Measurements from ENCODE around the gene ZNF236.
A peak's percentile ranks its signal among the peaks of the same experiment; 100 is the strongest.
"Not testable (repeated sequence)": the region's sequence is repeated elsewhere in the genome, so short reads cannot be mapped to it uniquely, and the experiment has no call there.

The ZNF236 gene

DNA sequence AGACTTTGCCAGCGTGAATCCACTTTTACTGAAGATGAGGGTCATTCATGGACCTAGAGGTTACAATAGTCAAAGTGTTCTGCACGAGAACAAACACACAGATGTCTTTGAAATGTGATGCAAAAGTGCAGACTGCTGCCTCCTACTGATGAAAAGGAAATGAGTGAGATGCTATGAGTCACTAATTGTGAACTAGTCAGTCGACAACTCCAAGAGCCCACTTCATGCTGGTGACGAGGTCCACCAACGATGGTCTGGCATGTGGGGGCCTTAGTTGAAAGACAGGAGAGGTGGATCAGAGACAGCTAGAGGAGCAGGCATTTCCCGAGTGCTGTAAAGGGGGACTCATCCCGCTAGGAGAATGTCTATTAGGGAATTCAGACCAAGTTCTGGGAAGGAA, 17.1 kb upstream of the ZNF236 start:
- Histone ChIP-seq H3K4me1 (ENCODE audit: insufficient read depth, low read length) (no peaks in the 10 kb centered on the region), H3K27me3 (ENCODE audit: insufficient read depth, low read length) (no peaks in the 10 kb centered on the region), H3K4me3 (ENCODE audit: low read length) (no peak overlapping the region), H3K36me3 (ENCODE audit: insufficient read depth, low read length) (no peaks in the 10 kb centered on the region), H2AFZ (ENCODE audit: low read depth, low read length) (no peak overlapping the region), H3K9me3 (ENCODE audit: low read length) (no peaks in the 10 kb centered on the region)

DNA sequence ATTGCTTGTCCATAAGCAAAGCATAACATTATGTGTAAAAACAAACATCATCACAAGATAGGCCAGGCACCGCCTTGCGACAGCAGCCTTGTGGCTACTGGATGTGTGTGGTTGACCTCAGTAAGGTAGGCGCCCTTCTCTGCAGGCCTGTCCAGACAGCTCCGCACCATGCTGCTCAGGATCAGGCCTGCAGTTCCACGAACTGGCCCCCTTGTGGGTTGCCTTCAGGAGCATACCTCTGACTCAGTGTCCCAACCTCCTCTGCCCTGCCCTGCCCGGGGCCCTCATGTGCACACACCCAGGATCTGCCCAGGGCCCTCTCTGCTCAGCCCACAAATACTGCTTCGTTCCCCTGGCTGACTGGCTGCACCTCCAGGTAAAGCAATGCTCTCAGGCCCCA, 16.1 kb upstream of the ZNF236 start:
- Histone ChIP-seq H2AFZ (ENCODE audit: low read depth, low read length) (no peak overlapping the region), H3K36me3 (ENCODE audit: insufficient read depth, low read length) (no peaks in the 10 kb centered on the region), H3K27me3 (ENCODE audit: insufficient read depth, low read length) (no peaks in the 10 kb centered on the region), H3K9me3 (ENCODE audit: low read length) (no peaks in the 10 kb centered on the region), H3K4me3 (ENCODE audit: low read length) (no peak overlapping the region), H3K4me1 (ENCODE audit: insufficient read depth, low read length) (no peaks in the 10 kb centered on the region)

DNA sequence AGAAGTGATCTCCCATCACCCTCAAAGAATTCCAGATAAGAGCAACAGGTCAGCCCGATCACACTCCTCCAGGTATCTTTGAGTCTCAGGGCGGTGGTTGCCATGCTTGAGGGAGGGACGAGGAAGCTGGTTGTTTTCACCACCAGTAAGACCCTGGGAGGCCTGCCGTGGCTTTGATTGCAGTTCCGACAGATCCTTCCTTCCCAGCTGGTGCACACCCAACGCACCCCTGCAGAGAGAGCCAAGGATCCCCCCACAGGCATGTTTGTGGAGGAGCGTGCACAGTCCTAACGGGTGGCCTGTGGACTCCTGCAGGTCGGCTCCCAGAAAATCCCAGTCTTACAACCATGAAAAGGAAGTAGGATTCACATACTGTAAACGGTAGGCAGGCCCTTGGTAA, 13.8 kb upstream of the ZNF236 start:
- H3K36me3 ChIP-seq (ENCODE audit: insufficient read depth, low read length), result no peaks in the 10 kb centered on the region
- H3K27me3 ChIP-seq (ENCODE audit: insufficient read depth, low read length), result no peaks in the 10 kb centered on the region
- no peak overlapping the region for H2AFZ ChIP-seq (ENCODE audit: low read depth, low read length)
- H3K9me3 ChIP-seq (ENCODE audit: low read length), result no peaks in the 10 kb centered on the region
- H3K4me3 ChIP-seq (ENCODE audit: low read length), result no peak overlapping the region
- no peaks in the 10 kb centered on the region for H3K4me1 ChIP-seq (ENCODE audit: insufficient read depth, low read length)

DNA sequence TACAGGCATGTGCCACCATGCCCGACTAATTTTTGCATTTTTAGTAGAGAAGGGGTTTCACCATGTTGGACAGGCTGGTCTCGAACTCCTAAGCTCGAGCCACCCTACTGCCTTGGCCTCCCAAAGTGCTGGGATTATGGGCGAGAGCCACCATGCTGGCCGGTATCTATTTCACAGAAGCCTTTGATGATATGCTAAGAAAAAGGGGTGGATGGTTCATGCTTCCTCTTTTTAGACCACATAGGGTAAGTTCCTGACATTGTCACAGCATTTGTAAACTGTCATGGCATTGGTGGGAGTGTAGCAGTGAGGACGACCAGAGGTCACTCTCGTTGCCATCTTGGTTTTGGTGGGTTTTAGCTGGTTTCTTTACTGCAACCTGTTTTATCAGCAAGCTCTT, 10.8 kb upstream of the ZNF236 start:
- not testable (repeated sequence) for H3K36me3 ChIP-seq (ENCODE audit: insufficient read depth, low read length); H3K4me1 ChIP-seq (ENCODE audit: insufficient read depth, low read length); H3K9me3 ChIP-seq (ENCODE audit: low read length); H3K27me3 ChIP-seq (ENCODE audit: insufficient read depth, low read length); H3K4me3 ChIP-seq (ENCODE audit: low read length); H2AFZ ChIP-seq (ENCODE audit: low read depth, low read length)

DNA sequence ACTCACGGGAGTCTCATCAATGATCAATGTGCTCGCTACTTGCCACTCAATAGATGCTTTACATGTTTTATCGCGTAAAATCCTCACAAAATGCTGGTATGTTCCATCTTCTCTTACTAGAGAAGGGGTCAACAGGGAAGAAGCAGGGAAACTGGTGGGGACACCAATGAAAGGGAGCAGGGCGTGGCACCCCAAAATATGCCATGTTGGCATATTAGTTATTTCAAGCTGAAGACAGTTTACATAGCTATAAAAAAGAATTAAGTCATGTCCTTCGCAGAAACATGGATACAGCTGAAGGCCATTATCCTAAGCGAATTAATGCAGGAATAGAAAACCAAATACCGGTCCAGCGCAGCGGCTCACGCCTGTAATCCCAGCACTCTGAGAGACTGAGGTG, 8.1 kb upstream of the ZNF236 start:
- Histone ChIP-seq H3K9me3 (ENCODE audit: low read length) (no peaks in the 10 kb centered on the region), H3K36me3 (ENCODE audit: insufficient read depth, low read length) (peaks cover 6% of the 10 kb centered on the region), H3K27me3 (ENCODE audit: insufficient read depth, low read length) (no peaks in the 10 kb centered on the region), H3K4me3 (ENCODE audit: low read length) (no peak overlapping the region), H3K4me1 (ENCODE audit: insufficient read depth, low read length) (no peaks in the 10 kb centered on the region), H2AFZ (ENCODE audit: low read depth, low read length) (no peak overlapping the region)

DNA sequence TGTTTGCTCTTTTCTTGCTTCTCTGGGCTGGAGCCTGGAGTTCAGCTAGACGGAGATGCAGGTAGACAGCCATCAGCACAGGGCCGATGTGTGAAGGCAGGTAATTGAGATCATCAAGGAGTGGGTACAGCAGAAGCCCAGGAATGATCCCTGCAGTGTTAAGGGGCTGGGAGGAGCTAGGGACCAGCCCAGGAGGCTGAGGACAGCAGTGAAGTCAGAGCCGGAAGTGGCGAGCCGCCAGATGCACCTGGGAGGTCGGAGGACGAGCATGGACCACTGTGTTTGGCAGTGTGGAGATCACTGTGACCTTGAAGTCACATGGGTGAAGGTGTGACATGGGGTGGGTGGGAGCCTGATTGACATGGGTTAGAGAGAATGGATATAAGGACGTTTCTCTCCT, 6.2 kb upstream of the ZNF236 start:
- Histone ChIP-seq H2AFZ (ENCODE audit: low read depth, low read length) (no peak overlapping the region), H3K36me3 (ENCODE audit: insufficient read depth, low read length) (peaks cover 6% of the 10 kb centered on the region), H3K27me3 (ENCODE audit: insufficient read depth, low read length) (no peaks in the 10 kb centered on the region), H3K4me1 (ENCODE audit: insufficient read depth, low read length) (peaks cover 6% of the 10 kb centered on the region), H3K4me3 (ENCODE audit: low read length) (no peak overlapping the region), H3K9me3 (ENCODE audit: low read length) (no peaks in the 10 kb centered on the region)

DNA sequence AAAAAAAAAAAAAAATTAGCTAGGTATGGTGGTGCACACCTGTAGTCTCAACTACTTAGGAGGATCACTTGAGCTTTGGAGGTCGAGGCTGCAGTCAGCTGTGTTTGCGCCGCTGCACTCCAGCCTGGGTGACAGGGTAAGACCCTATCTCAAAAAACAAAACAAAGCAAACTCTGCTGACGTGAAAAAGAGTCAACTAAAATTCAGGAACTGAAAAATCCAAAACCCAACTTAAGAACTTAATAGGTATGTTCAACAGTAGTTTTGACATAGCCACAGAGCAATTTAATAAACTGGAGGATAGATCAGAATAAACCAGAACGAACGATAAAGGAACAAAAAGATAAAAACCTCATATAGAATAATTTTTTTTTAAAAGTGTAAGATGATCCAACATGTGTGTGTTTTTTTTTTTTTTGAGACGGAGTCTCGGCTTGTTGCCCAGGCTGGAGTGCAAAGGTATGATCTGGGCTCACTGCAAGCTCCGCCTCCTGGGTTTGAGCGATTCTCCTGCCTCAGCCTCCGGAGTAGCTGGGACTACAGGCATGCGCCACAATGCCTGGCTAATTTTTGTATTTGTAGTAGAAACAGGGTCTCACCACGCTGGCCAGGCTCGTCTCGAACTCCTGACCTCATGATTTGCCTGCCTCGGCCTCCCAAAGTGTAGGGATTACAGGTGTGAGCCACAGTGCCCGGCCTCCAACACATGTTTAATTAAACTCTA, 4.3 kb upstream of the ZNF236 start:
- Histone ChIP-seq H3K9me3 (ENCODE audit: low read length) (no peaks in the 10 kb centered on the region), H2AFZ (ENCODE audit: low read depth, low read length) (no peak overlapping the region), H3K4me3 (ENCODE audit: low read length) (no peak overlapping the region), H3K27me3 (ENCODE audit: insufficient read depth, low read length) (no peaks in the 10 kb centered on the region), H3K36me3 (ENCODE audit: insufficient read depth, low read length) (peaks cover 6% of the 10 kb centered on the region), H3K4me1 (ENCODE audit: insufficient read depth, low read length) (peaks cover 7% of the 10 kb centered on the region)

DNA sequence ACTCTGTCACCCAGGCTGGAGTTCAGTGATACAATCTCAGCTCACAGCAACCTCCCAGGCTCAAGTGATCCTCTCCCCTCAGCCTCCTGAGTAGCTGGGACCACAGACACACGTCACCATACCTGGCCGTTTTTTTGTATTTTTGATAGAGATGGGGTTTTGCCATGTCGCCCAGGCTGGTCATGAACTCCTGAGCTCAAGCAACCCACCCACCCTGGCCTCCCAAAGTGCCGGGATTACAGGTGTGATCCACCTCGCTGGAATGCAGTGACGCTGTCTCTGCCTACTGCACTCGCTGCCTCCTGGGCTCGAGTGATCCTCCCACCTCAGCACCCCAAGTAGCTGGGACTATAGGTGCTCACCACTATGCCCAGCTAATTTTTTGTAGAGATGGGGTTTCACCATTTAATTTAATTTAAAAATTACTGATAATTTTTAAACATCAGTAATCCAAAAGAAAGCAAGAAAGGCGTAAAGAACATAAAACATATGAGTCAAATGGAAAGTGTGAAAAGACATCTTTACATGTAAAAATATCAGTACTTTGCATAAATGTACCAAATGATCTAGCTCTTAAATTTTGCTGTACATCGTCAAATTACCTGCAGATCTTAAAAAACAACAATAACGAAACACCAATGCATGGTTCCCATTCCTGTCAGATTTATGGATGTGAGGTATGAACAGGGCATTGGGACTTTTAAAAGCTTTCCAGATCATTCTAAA, 2.8 kb upstream of the ZNF236 start:
- Histone ChIP-seq H3K36me3 (ENCODE audit: insufficient read depth, low read length) (peaks cover 6% of the 10 kb centered on the region), H2AFZ (ENCODE audit: low read depth, low read length) (no peak overlapping the region), H3K27me3 (ENCODE audit: insufficient read depth, low read length) (no peaks in the 10 kb centered on the region), H3K4me3 (ENCODE audit: low read length) (no peak overlapping the region), H3K4me1 (ENCODE audit: insufficient read depth, low read length) (peaks cover 15% of the 10 kb centered on the region), H3K9me3 (ENCODE audit: low read length) (no peaks in the 10 kb centered on the region)

DNA sequence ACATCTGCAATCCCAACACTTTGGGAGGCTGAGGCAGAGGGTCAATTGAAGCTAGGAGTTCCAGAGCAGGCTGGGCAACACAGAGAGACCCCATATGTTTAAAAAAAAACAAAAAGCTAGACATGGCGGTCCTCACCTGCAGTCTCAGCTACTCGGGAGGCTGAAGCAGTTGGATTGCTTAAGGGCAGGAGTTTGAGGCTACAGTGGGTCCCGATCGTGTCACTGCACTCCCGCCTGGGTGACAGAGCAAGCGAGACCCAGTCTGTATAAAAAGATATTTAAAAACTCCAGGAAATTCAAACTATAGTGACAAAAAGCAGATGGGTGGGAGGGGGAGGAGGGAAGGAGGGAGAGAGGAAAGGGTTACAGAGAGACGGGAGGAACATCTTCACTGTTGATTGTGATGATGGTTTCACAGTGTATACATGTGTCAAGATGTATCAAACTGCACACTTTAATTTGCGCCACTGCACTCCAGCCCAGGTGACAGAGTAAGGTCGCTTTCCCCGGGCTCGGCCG, 942 bp upstream of the ZNF236 start:
- H3K9me3 ChIP-seq (ENCODE audit: low read length), result no peaks in the 10 kb centered on the region
- peak overlapping the region; percentile 75 for H2AFZ ChIP-seq (ENCODE audit: low read depth, low read length)
- H3K4me3 ChIP-seq (ENCODE audit: low read length), result peak overlapping the region; percentile 84
- H3K4me1 ChIP-seq (ENCODE audit: insufficient read depth, low read length), result peaks cover 16% of the 10 kb centered on the region
- no peaks in the 10 kb centered on the region for H3K27me3 ChIP-seq (ENCODE audit: insufficient read depth, low read length)
- peaks cover under 1% of the 10 kb centered on the region for H3K36me3 ChIP-seq (ENCODE audit: insufficient read depth, low read length)

DNA sequence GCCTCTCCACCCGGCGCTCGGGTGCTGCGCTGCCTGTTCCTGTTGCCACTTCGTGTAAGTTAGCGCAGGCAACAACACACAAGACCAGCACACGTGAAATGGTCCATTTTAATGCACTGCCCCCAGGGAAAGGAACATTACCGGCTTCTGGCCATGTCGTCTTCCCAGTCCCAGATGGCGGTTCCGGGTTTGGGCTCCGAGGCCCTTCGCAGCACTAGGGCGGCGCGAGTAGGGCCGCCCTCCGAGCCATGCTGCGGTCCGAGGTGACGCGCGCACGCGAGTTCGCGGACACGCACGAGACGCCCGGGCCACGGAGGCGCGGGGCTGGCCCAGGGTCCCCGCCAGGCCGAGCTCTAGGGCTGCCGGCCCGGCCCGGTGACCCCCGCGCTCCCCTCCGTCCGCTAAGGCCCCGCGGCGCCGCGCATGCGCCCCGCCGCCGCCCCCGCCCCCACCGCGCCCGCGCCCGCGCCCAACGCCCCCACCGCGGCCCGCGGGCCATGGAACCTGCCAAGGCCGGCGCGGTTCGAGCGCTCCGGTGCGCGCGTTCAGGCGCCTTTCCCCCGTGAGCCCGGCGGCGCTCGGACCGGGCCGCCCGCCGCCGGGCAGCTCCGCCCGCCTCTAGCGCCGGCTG, 367 bp upstream of the ZNF236 start:
- H3K36me3 ChIP-seq (ENCODE audit: insufficient read depth, low read length), result no peaks in the 10 kb centered on the region
- H3K9me3 ChIP-seq (ENCODE audit: low read length), result no peaks in the 10 kb centered on the region
- H2AFZ ChIP-seq (ENCODE audit: low read depth, low read length), result peak overlapping the region; percentile 75
- no peaks in the 10 kb centered on the region for H3K27me3 ChIP-seq (ENCODE audit: insufficient read depth, low read length)
- peaks cover 16% of the 10 kb centered on the region for H3K4me1 ChIP-seq (ENCODE audit: insufficient read depth, low read length)
- H3K4me3 ChIP-seq (ENCODE audit: low read length), result peak overlapping the region; percentile 84

DNA sequence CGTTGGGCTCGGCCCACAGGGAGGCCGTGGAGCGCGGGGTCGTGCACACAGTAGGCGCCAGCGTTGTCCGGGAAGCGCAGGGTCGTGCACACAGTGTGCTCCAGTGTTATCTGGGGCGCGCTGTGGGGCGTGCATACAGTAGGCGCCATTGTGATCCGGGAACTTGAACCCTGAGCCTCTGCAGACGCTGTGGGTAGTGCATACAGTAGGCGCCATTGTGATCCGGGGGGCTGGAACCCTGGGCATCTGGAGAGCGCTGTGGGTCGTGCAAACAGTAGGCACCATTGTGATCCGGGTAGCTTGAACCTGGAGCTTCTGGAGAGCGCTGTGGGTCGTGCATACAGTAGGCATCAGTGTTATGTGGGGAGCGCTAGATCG, 793 bp downstream of the ZNF236 start:
- H3K4me3 ChIP-seq (ENCODE audit: low read length), result peak overlapping the region; percentile 64
- H3K9me3 ChIP-seq (ENCODE audit: low read length), result no peaks in the 10 kb centered on the region
- H3K4me1 ChIP-seq (ENCODE audit: insufficient read depth, low read length), result peaks cover 16% of the 10 kb centered on the region
- no peak overlapping the region for H2AFZ ChIP-seq (ENCODE audit: low read depth, low read length)
- no peaks in the 10 kb centered on the region for H3K36me3 ChIP-seq (ENCODE audit: insufficient read depth, low read length)
- H3K27me3 ChIP-seq (ENCODE audit: insufficient read depth, low read length), result no peaks in the 10 kb centered on the region

DNA sequence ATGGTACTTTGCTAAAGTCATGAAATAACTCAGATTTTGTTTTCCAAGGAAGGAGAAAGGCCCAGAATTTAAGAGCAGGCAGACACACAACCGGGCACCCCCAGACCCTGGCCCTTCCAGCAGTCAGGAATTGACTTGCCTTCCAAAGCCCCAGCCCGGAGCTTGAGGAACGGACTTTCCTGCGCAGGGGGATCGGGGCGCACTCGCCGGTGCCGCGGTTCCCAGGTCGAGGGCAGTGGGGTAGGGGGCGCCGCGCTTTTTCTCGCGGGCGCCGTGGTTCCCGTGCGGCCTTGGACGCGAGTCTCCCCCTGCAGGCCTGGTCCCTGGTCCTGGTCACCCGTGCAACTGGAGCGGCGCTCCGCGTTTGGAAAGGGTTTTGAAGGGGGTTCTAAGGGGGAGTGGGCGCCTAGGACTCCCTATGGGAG, 1.2 kb downstream of the ZNF236 start:
- Histone ChIP-seq H3K27me3 (ENCODE audit: insufficient read depth, low read length) (no peaks in the 10 kb centered on the region), H3K4me3 (ENCODE audit: low read length) (peak overlapping the region; percentile 64), H2AFZ (ENCODE audit: low read depth, low read length) (no peak overlapping the region), H3K36me3 (ENCODE audit: insufficient read depth, low read length) (no peaks in the 10 kb centered on the region), H3K9me3 (ENCODE audit: low read length) (no peaks in the 10 kb centered on the region), H3K4me1 (ENCODE audit: insufficient read depth, low read length) (peaks cover 16% of the 10 kb centered on the region)

DNA sequence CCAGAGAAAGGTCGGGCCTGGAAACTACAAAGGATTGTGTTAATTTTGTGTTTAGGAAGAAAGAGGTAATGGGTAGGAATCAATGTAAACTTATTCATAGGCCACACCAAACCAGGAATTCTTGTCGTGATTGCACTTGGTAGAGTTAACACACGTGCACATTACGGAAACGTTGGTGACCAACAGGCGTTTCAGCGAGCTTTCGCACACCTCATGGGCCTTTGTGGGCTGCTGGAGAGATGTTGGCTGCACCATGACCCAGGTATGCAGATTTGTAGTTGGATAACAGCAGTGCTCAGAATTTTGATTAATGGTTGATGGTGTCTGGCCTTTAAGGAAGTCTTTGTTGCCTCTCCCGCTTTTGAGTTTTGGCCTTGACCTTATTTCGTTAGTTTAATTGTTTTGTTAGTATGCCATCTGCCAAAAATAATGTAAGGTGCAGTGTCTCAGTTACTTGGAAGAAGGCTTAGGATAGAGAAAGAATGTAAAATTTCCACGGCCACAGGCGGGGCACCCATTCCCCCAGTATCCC, 1.9 kb downstream of the ZNF236 start:
- no peaks in the 10 kb centered on the region for H3K27me3 ChIP-seq (ENCODE audit: insufficient read depth, low read length)

More for the DNA sequence above, 1.9 kb downstream of the ZNF236 start:
- Histone ChIP-seq H3K4me1 (ENCODE audit: insufficient read depth, low read length) (peaks cover 16% of the 10 kb centered on the region), H3K9me3 (ENCODE audit: low read length) (no peaks in the 10 kb centered on the region), H2AFZ (ENCODE audit: low read depth, low read length) (no peak overlapping the region), H3K4me3 (ENCODE audit: low read length) (no peak overlapping the region), H3K36me3 (ENCODE audit: insufficient read depth, low read length) (no peaks in the 10 kb centered on the region)
